Measurements from ENCODE around the gene LTA4H.

LTA4H gene

GRCh38 chr12:96035283-96036236 is at the start of gene LTA4H:
Gene LTA4H, minus strand, starts transcription at chr12:96035587. Its CDS starts 68 bp downstream, at chr12:96035519.
- in situ Hi-C loops (cut with MboI; ENCODE audit: low sequenced_read_pairs), result no loop called here

- in situ Hi-C loops (cut with MboI; ENCODE audit: low sequenced_read_pairs), result no loop called here
Measured at GRCh38 chr12:96084624-96085023, 49.2 kb upstream of the LTA4H start.

- in situ Hi-C loops (cut with MboI; ENCODE audit: low sequenced_read_pairs), result no loop called here
Measured at GRCh38 chr12:96083020-96083719, 47.8 kb upstream of the LTA4H start.

- in situ Hi-C loops (cut with MboI; ENCODE audit: low sequenced_read_pairs), result no loop called here
Measured at GRCh38 chr12:96081596-96081995, 46.2 kb upstream of the LTA4H start.

GRCh38 chr12:96078231-96079135 is 43.1 kb upstream of the LTA4H start:
- in situ Hi-C loops (cut with MboI; ENCODE audit: low sequenced_read_pairs), result no loop called here

- in situ Hi-C loops (cut with MboI; ENCODE audit: low sequenced_read_pairs), result no loop called here
Measured at GRCh38 chr12:96077081-96077480, 41.7 kb upstream of the LTA4H start.

- in situ Hi-C loops (cut with MboI; ENCODE audit: low sequenced_read_pairs), result no loop called here
Measured at GRCh38 chr12:96075560-96075959, 40.2 kb upstream of the LTA4H start.

- in situ Hi-C loops (cut with MboI; ENCODE audit: low sequenced_read_pairs), result no loop called here
Measured at GRCh38 chr12:96073346-96074330, 38.3 kb upstream of the LTA4H start.

- in situ Hi-C loops (cut with MboI; ENCODE audit: low sequenced_read_pairs), result no loop called here
Measured at GRCh38 chr12:96070670-96071279, 35.4 kb upstream of the LTA4H start.

GRCh38 chr12:96069511-96070231 is 34.3 kb upstream of the LTA4H start:
- in situ Hi-C loops (cut with MboI; ENCODE audit: low sequenced_read_pairs), result loop anchor here (10.0 kb wide), 2 partner anchors 135 to 445 kb away; no protein-coding TSS in a partner anchor

GRCh38 chr12:96068636-96069035 is 33.2 kb upstream of the LTA4H start:
- in situ Hi-C loops (cut with MboI; ENCODE audit: low sequenced_read_pairs), result loop anchor here (10.0 kb wide), 2 partner anchors 136 to 446 kb away; no protein-coding TSS in a partner anchor

GRCh38 chr12:96068111-96068510 is 32.7 kb upstream of the LTA4H start:
- in situ Hi-C loops (cut with MboI; ENCODE audit: low sequenced_read_pairs), result loop anchor here (10.0 kb wide), 2 partner anchors 137 to 447 kb away; no protein-coding TSS in a partner anchor

- in situ Hi-C loops (cut with MboI; ENCODE audit: low sequenced_read_pairs), result loop anchor here (10.0 kb wide), 2 partner anchors 139 to 449 kb away; no protein-coding TSS in a partner anchor
Measured at GRCh38 chr12:96065776-96066175, 30.4 kb upstream of the LTA4H start.

GRCh38 chr12:96064966-96065365 is 29.6 kb upstream of the LTA4H start:
- in situ Hi-C loops (cut with MboI; ENCODE audit: low sequenced_read_pairs), result loop anchor here (10.0 kb wide), 2 partner anchors 140 to 450 kb away; no protein-coding TSS in a partner anchor

GRCh38 chr12:96064271-96064670 is 28.9 kb upstream of the LTA4H start:
- in situ Hi-C loops (cut with MboI; ENCODE audit: low sequenced_read_pairs), result loop anchor here (10.0 kb wide), 2 partner anchors 141 to 451 kb away; no protein-coding TSS in a partner anchor

GRCh38 chr12:96063046-96063445 is 27.7 kb upstream of the LTA4H start:
- in situ Hi-C loops (cut with MboI; ENCODE audit: low sequenced_read_pairs), result loop anchor here (10.0 kb wide), 2 partner anchors 142 to 452 kb away; no protein-coding TSS in a partner anchor

GRCh38 chr12:96061864-96062453 is 26.6 kb upstream of the LTA4H start:
- in situ Hi-C loops (cut with MboI; ENCODE audit: low sequenced_read_pairs), result loop anchor here (10.0 kb wide), 2 partner anchors 143 to 453 kb away; no protein-coding TSS in a partner anchor
